CD4-positive, alpha-beta T cell (primary cell): ENCODE data around the gene POPDC2. TPM values are rescaled to one million over a fixed set of nuclear protein-coding genes. Genes with fewer than 3 reads are reported as not detected.

Experiments used
- ATAC-seq: fragments of 200-7000 bp; cut with Tn5 transposase; one replicate; pipeline ENCODE4 v1.10.0; 2022; ENCODE audit warnings: mild to moderate bottlenecking; ENCODE audit not compliant: poor library complexity
- CTCF ChIA-PET: fragments of 350-600 bp; sonication (Branson Sonifier 250); formaldehyde crosslinking; loops from one replicate; lab custom pipeline; 2021; ENCODE audit warnings: antibody characterized with exemption, inconsistent platforms; lab: Charles Lee
- POLR2A ChIA-PET: fragments of 350-600 bp; sonication (Branson Sonifier 250); formaldehyde crosslinking; loops from one replicate; lab custom pipeline; 2021; ENCODE audit warnings: antibody characterized with exemption, inconsistent platforms; lab: Charles Lee
- DNase-seq, 14 experiments: peaks; one replicate each; pipeline ENCODE4 v3.0.0-alpha.2; 2013 to 2020; ENCODE audit warnings: mixed read lengths in 2 of 14
- H3K27ac ChIP-seq, 2 donors: one replicate each; pipeline versions ENCODE4 v1.5.1 to v1.7.0; 2013; ENCODE audit warnings: low read length in 2 of 2, low read depth in 1 of 2, mild to moderate bottlenecking in 1 of 2
- H3K27me3 ChIP-seq, 2 experiments: 1 replicate in 1 of 2; 2 replicates in 1 of 2; pipeline versions ENCODE4 v1.6.1 to v1.7.0; 2013; ENCODE audit warnings: low read length in 2 of 2, control low read depth in 1 of 2, mild to moderate bottlenecking in 1 of 2, moderate library complexity in 1 of 2; ENCODE audit not compliant: insufficient read depth in 2 of 2, control insufficient read depth in 1 of 2
- H3K36me3 ChIP-seq: one replicate; pipeline ENCODE4 v1.6.1; 2013; ENCODE audit warnings: low read length, control low read depth; ENCODE audit not compliant: insufficient read depth
- H3K4me1 ChIP-seq: one replicate; pipeline ENCODE4 v1.6.1; 2013; ENCODE audit warnings: low read length, control low read depth; ENCODE audit not compliant: insufficient read depth
- H3K4me3 ChIP-seq: one replicate; pipeline ENCODE4 v1.5.1; 2013; ENCODE audit warnings: mild to moderate bottlenecking, low read length, moderate library complexity
- H3K9me3 ChIP-seq, 2 experiments: 1 replicate in 1 of 2; 2 replicates in 1 of 2; pipeline versions ENCODE4 v1.6.1 to v1.7.0; 2013; ENCODE audit warnings: low read length in 2 of 2, mild to moderate bottlenecking in 2 of 2, control low read depth in 1 of 2, moderate library complexity in 1 of 2; ENCODE audit not compliant: control insufficient read depth in 1 of 2, insufficient read depth in 1 of 2
- H3K27ac Mint-ChIP-seq: one replicate; pipeline ENCODE4 v1.8.0; 2020; ENCODE audit warnings: mixed read lengths
- H3K27me3 Mint-ChIP-seq: one replicate; pipeline ENCODE4 v1.8.0; 2021; ENCODE audit warnings: mixed read lengths
- H3K36me3 Mint-ChIP-seq: one replicate; pipeline ENCODE4 v1.8.0; 2021; ENCODE audit warnings: low read depth, mixed read lengths
- H3K4me1 Mint-ChIP-seq: one replicate; pipeline ENCODE4 v1.8.0; 2021; ENCODE audit warnings: low read depth, mixed read lengths
- H3K4me3 Mint-ChIP-seq: one replicate; pipeline ENCODE4 v1.8.0; 2020; ENCODE audit warnings: mild to moderate bottlenecking, mixed read lengths
- H3K9me3 Mint-ChIP-seq: one replicate; pipeline ENCODE4 v1.8.0; 2020; ENCODE audit warnings: mixed read lengths
- intact Hi-C, 2 experiments: fragments of 100-400 bp; cut with DNase I in 1 of 2; cut with micrococcal nuclease in 1 of 2; formaldehyde crosslinking; loops; one replicate each; pipeline versions ENCODE4 v1.15.1 to v1.9.0; 2023 to 2025; cut with DNase I, micrococcal nuclease
- total RNA-seq, 174 experiments: library from RNA in 2 of 174; stranded (reverse) in 2 of 174; gene quantifications; one replicate each; pipeline ENCODE4 v1.2.3 and lab custom pipeline; 2021 to 2026
- TF ChIP-seq, protein P1 (sequence below): fragments of 200-600 bp; IDR thresholded peaks from one replicate; pipeline ENCODE4 v1.8.0; 2022; ENCODE audit warnings: antibody characterized with exemption, mild to moderate bottlenecking

Gene POPDC2
- total RNA-seq, 2 experiments from 2014 or later = 2.6 to 3.5 TPM

DNA sequence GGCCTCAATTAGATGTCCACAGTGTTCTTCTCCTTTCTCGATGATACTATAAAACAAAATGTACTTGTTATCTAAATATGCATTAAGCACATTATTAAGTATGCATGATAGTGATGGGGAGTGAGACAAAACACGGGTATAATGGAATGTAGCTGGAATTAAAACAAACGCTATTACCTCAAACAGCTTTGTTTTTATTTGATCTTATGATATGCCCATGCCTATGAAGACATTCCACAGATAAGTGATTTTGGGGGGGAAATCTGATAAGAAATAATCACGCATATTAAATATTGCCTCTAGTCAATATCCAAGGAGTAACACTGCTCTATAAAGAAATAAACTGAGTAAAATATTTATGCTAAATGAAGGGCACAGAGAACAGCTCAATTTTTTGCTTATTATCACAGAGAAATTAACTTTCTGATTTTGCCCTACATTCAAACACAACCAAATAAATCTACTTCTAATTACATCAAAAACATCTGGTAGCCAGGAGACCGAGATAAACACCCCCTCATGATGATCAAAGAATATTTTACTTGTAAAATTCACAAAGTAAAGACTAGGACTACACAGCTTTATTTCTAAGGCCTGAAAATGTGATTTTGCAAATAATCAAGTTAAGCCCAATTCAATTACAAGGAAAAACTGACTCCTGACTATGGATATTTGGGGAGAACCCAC lies 14.9 kb upstream of the POPDC2 start:
- TF ChIP-seq, protein P1, sequence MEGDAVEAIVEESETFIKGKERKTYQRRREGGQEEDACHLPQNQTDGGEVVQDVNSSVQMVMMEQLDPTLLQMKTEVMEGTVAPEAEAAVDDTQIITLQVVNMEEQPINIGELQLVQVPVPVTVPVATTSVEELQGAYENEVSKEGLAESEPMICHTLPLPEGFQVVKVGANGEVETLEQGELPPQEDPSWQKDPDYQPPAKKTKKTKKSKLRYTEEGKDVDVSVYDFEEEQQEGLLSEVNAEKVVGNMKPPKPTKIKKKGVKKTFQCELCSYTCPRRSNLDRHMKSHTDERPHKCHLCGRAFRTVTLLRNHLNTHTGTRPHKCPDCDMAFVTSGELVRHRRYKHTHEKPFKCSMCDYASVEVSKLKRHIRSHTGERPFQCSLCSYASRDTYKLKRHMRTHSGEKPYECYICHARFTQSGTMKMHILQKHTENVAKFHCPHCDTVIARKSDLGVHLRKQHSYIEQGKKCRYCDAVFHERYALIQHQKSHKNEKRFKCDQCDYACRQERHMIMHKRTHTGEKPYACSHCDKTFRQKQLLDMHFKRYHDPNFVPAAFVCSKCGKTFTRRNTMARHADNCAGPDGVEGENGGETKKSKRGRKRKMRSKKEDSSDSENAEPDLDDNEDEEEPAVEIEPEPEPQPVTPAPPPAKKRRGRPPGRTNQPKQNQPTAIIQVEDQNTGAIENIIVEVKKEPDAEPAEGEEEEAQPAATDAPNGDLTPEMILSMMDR = no peak
- DNase-seq (no peak), ATAC-seq (no peak)
- H3K27me3 Mint-ChIP-seq = no peaks in the 10 kb centered on the region
- ChIA-PET CTCF (interaction anchor here (1.0 to 1.2 kb wide), 2 partner anchors 48 to 886 kb away, joined by 3 to 4 read pairs; no protein-coding TSS in a partner anchor), POLR2A (interaction anchor here (0.6 to 2.0 kb wide), 4 partner anchors 14 to 420 kb away, joined by 3 to 10 read pairs (median 4); partner anchors contain the start of gene TMEM39A)
- Histone ChIP-seq H3K4me1 (peaks cover 8% of the 10 kb centered on the region), H3K27ac (no peak overlapping the region), H3K9me3 (no peaks in the 10 kb centered on the region), H3K4me3 (no peak overlapping the region), H3K36me3 (peaks cover 43% of the 10 kb centered on the region), H3K27me3 (no peaks in the 10 kb centered on the region)
- H3K36me3 Mint-ChIP-seq = peaks cover 63% of the 10 kb centered on the region
- peaks cover 49% of the 10 kb centered on the region for H3K4me1 Mint-ChIP-seq
- H3K27ac Mint-ChIP-seq = peak overlapping the region; percentile 91
- peak overlapping the region; percentile 87 for H3K4me3 Mint-ChIP-seq
- intact Hi-C loops = loop anchor here (5.0 to 10.0 kb wide), 3 partner anchors 208 to 422 kb away; partner anchors contain the start of genes GSK3B (in 1 of the 2) and POGLUT1 (in 1 of the 2)
- no peaks in the 10 kb centered on the region for H3K9me3 Mint-ChIP-seq

- no peaks in the 10 kb centered on the region for H3K9me3 ChIP-seq
- Mint-ChIP-seq H3K9me3 (no peaks in the 10 kb centered on the region), H3K4me1 (peaks cover 49% of the 10 kb centered on the region), H3K4me3 (no peak overlapping the region), H3K27ac (no peak overlapping the region), H3K36me3 (peaks cover 76% of the 10 kb centered on the region), H3K27me3 (no peaks in the 10 kb centered on the region)
- no peaks in the 10 kb centered on the region for H3K27me3 ChIP-seq
- peaks cover 8% of the 10 kb centered on the region for H3K4me1 ChIP-seq
- DNase-seq = no peak
- ChIA-PET CTCF (interaction anchor here (1.2 kb wide), 1 partner anchor 888 kb away, joined by 3 read pairs; no protein-coding TSS in a partner anchor), POLR2A (interaction anchor here (1.2 kb wide), 1 partner anchor 9 kb away, joined by 6 read pairs; no protein-coding TSS in a partner anchor)
- no peak overlapping the region for H3K27ac ChIP-seq
- TF ChIP-seq, protein P1 = no peak
- intact Hi-C loops = loop anchor here in 1 of 2 experiments (10.0 kb wide), 1 partner anchor 421 kb away; the partner anchor contains the start of gene GSK3B
- ATAC-seq = no peak
- peaks cover 57% of the 10 kb centered on the region for H3K36me3 ChIP-seq
- H3K4me3 ChIP-seq = no peak overlapping the region
Measured at GRCh38 chr3:119673875-119674274, 13.5 kb upstream of the POPDC2 start.

DNA sequence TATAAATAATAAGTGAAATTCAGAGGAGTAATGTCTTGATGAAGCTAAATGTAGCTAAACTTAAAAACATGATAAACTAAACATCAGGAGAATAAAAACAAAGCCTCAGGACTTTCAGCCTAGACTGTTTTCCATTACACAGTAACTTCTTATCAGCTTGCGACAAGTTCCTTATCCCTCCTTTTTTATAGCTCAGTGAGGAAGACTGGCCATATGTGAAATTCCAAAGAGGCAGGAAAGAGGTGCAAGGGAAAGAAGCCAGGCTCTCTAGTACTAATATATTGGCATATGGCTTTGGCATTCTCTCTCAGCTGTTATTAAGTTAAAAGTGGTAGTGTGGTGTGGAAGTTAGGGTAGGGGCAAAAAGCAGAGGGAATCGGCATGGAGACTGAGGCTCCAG lies 12.4 kb upstream of the POPDC2 start:
- H3K4me1 Mint-ChIP-seq = peaks cover 49% of the 10 kb centered on the region
- Histone ChIP-seq H3K4me3 (no peak overlapping the region), H3K36me3 (peaks cover 67% of the 10 kb centered on the region), H3K27ac (no peak overlapping the region), H3K4me1 (peaks cover 8% of the 10 kb centered on the region), H3K9me3 (no peaks in the 10 kb centered on the region), H3K27me3 (no peaks in the 10 kb centered on the region)
- ATAC-seq = no peak
- TF ChIP-seq, protein P1 = no peak
- ChIA-PET POLR2A (interaction anchor here (1.2 kb wide), 1 partner anchor 8 kb away, joined by 6 read pairs; no protein-coding TSS in a partner anchor), CTCF (no interaction called here)
- peak overlapping the region; percentile 39 for H3K27ac Mint-ChIP-seq
- H3K36me3 Mint-ChIP-seq = peaks cover 81% of the 10 kb centered on the region
- intact Hi-C loops = loop anchor here in 1 of 2 experiments (10.0 kb wide), 1 partner anchor 422 kb away; the partner anchor contains the start of gene GSK3B
- no peaks in the 10 kb centered on the region for H3K9me3 Mint-ChIP-seq
- H3K4me3 Mint-ChIP-seq = no peak overlapping the region
- H3K27me3 Mint-ChIP-seq = no peaks in the 10 kb centered on the region
- no peak for DNase-seq
